B cell (primary cell): Measurements from ENCODE around the gene COL11A1. TPM values are rescaled to one million over a fixed set of nuclear protein-coding genes. Genes with fewer than 3 reads are reported as not detected.

Experiments used
- ATAC-seq: fragments of 200-7000 bp; cut with Tn5 transposase; one replicate; pipeline ENCODE4 v1.10.0; 2021; ENCODE audit warnings: low read depth, mild to moderate bottlenecking, moderate number of reproducible peaks, moderate library complexity
- CTCF ChIA-PET: fragments of 350-600 bp; sonication (Branson Sonifier 250); formaldehyde crosslinking; loops from one replicate; lab custom pipeline; 2021; ENCODE audit warnings: antibody characterized with exemption, inconsistent platforms; lab: Charles Lee
- POLR2A ChIA-PET: fragments of 350-600 bp; sonication (Branson Sonifier 250); formaldehyde crosslinking; loops from one replicate; lab custom pipeline; 2021; ENCODE audit warnings: antibody characterized with exemption; lab: Charles Lee
- DNase-seq: peaks from one replicate; pipeline ENCODE4 v3.0.0; 2013
- H2AFZ ChIP-seq: 2 replicates; pipeline ENCODE4 v1.6.1; 2012; ENCODE audit warnings: mild to moderate bottlenecking, low read depth, low read length; ENCODE audit not compliant: insufficient read depth, poor library complexity, severe bottlenecking
- H3K27ac ChIP-seq, 2 donors: 1 replicate in 1 of 2; 2 replicates in 1 of 2; pipeline ENCODE4 v1.5.1; 2012 to 2013; ENCODE audit warnings: low read length in 2 of 2, mild to moderate bottlenecking in 2 of 2, moderate library complexity in 1 of 2
- H3K27me3 ChIP-seq, 4 experiments: fragments of 200-600 bp in 1 of 4; sonication (generic) in 1 of 4; replicated peaks in 1 of 4; 1 replicate in 2 of 4; 2 replicates in 2 of 4; pipeline versions ENCODE4 v1.6.1 to v1.7.0; 2013 to 2016; ENCODE audit warnings: low read length in 3 of 4, mild to moderate bottlenecking in 2 of 4, mixed read lengths in 1 of 4, moderate library complexity in 1 of 4; ENCODE audit not compliant: insufficient read depth in 4 of 4, control insufficient read depth in 3 of 4; ENCODE audit errors: control extremely low read depth in 1 of 4
- H3K36me3 ChIP-seq, 2 experiments: replicated peaks in 1 of 2; 1 replicate in 1 of 2; 2 replicates in 1 of 2; pipeline versions ENCODE4 v1.6.1 to v1.7.1; 2013; ENCODE audit warnings: low read length in 1 of 2; ENCODE audit not compliant: insufficient read depth in 2 of 2, control insufficient read depth in 1 of 2; ENCODE audit errors: control extremely low read depth in 1 of 2, extremely low read depth in 1 of 2
- H3K4me1 ChIP-seq, 2 donors: fragments of 200-600 bp in 1 of 2; sonication (generic) in 1 of 2; 1 replicate in 1 of 2; 2 replicates in 1 of 2; pipeline versions ENCODE4 v1.5.1 to v1.6.1; 2013 to 2017; ENCODE audit warnings: low read length in 2 of 2; ENCODE audit not compliant: control insufficient read depth in 2 of 2, insufficient read depth in 2 of 2
- H3K4me2 ChIP-seq: replicated peaks from 2 replicates; pipeline ENCODE3; 2012; ENCODE audit warnings: mild to moderate bottlenecking, low read depth, low read length; ENCODE audit not compliant: poor library complexity, severe bottlenecking
- H3K4me3 ChIP-seq, 5 experiments: fragments of 200-600 bp in 1 of 5; sonication (generic) in 1 of 5; 1 replicate in 3 of 5; 2 replicates in 2 of 5; pipeline versions ENCODE4 v1.5.1 to v1.7.0; 2011 to 2016; ENCODE audit warnings: low read length in 4 of 5, mild to moderate bottlenecking in 4 of 5, low read depth in 2 of 5, control low read depth in 1 of 5, moderate library complexity in 1 of 5; ENCODE audit not compliant: insufficient read depth in 1 of 5; ENCODE audit errors: control extremely low read depth in 1 of 5, extremely low read depth in 1 of 5
- H3K79me2 ChIP-seq: fragments of 200-600 bp; sonication (generic); one replicate; pipeline ENCODE4 v1.6.0; 2016; ENCODE audit warnings: low read length; ENCODE audit not compliant: control insufficient read depth, insufficient read depth
- H3K9ac ChIP-seq: fragments of 200-600 bp; sonication (generic); 2 replicates; pipeline ENCODE4 v1.6.1; 2017; ENCODE audit warnings: mild to moderate bottlenecking, low read length, moderate library complexity
- H3K9me3 ChIP-seq, 3 donors: one replicate each; pipeline versions ENCODE4 v1.6.1 to v1.7.1; 2013; ENCODE audit warnings: low read length in 2 of 3; ENCODE audit not compliant: control insufficient read depth in 2 of 3, insufficient read depth in 1 of 3; ENCODE audit errors: control extremely low read depth in 1 of 3
- H4K20me1 ChIP-seq: 2 replicates; pipeline ENCODE4 v1.6.0; 2012; ENCODE audit warnings: mild to moderate bottlenecking, low read length; ENCODE audit not compliant: insufficient read depth, control insufficient read depth, poor library complexity, severe bottlenecking
- H3K27ac Mint-ChIP-seq: one replicate; pipeline ENCODE4 v1.8.0; 2021; ENCODE audit warnings: mixed read lengths
- H3K27me3 Mint-ChIP-seq: one replicate; pipeline ENCODE4 v1.8.0; 2021; ENCODE audit warnings: mixed read lengths
- H3K4me1 Mint-ChIP-seq: one replicate; pipeline ENCODE4 v1.8.0; 2021; ENCODE audit warnings: mixed read lengths
- H3K4me3 Mint-ChIP-seq: one replicate; pipeline ENCODE4 v1.8.0; 2021; ENCODE audit warnings: mixed read lengths
- H3K9me3 Mint-ChIP-seq: one replicate; pipeline ENCODE4 v1.8.0; 2022; ENCODE audit warnings: mixed read lengths; ENCODE audit not compliant: insufficient read depth
- CTCF ChIP-seq: fragments of 200-600 bp; IDR thresholded peaks from one replicate; pipeline ENCODE4 v1.8.0; 2022; ENCODE audit warnings: antibody characterized with exemption, mild to moderate bottlenecking
- EZH2 ChIP-seq: IDR thresholded peaks from 2 replicates; pipeline ENCODE4 v1.6.1; 2012; ENCODE audit warnings: borderline replicate concordance, low read depth, mild to moderate bottlenecking, moderate library complexity, low read length; ENCODE audit not compliant: insufficient read depth, poor library complexity, severe bottlenecking
- WGBS: methylation state at CpG from one replicate; pipeline ENCODE4 v1.1.5; 2013; ENCODE audit warnings: missing lambda C conversion rate; ENCODE audit not compliant: insufficient coverage; 5-methylcytosine and 5-hydroxymethylcytosine counted together
- intact Hi-C: fragments of 100-400 bp; cut with micrococcal nuclease; formaldehyde crosslinking; loops from one replicate; pipeline ENCODE4 v1.10.0; 2022
- polyA plus RNA-seq: library from polyadenylated mRNA; depleted of rRNA; stranded (reverse); fragments of >200 nt; gene quantifications from 2 replicates; pipeline ENCODE4 v1.2.3, GENCODE V29; 2012
- total RNA-seq, 2 donors: library from RNA; stranded (reverse); fragments of 120-200 nt in 1 of 2; gene quantifications; 1 replicate in 1 of 2; 2 replicates in 1 of 2; pipeline versions ENCODE4 v1.2.3 to v1.2.4, GENCODE V29; 2013 to 2022

The COL11A1 gene
- total and polyA plus RNA-seq, 2 donors (not counting 1 experiment from before 2014, with no cell fraction given), result not detected

DNA sequence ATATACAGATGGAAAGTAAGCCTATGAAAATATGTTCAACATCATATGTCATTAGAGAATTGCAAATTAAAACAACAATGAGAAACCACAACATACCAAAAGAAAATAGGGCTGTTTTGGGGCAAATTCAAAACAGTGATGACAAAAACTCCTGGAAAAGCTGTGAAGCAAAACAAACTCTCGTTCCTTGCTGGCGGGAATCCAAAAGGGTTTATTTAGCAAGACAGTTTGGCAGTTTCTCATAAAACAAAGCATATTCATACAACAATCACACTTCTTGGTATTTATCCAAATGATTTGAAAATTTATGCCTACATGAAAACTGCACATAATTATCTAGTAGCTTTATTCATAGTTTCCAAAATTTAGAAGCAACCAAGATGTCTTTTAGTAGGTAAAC lies 44.4 kb downstream of the COL11A1 start:
- Histone ChIP-seq H3K4me3 (no peak overlapping the region), H3K79me2 (no peaks in the 10 kb centered on the region), H3K36me3 (no peaks in the 10 kb centered on the region), H3K9me3 (no peaks in the 10 kb centered on the region), H3K4me2 (no peak overlapping the region), H3K9ac (no peak overlapping the region), H3K27ac (no peak overlapping the region), H4K20me1 (no peaks in the 10 kb centered on the region), H3K4me1 (no peaks in the 10 kb centered on the region), H2AFZ (no peak overlapping the region), H3K27me3 (no peaks in the 10 kb centered on the region)
- WGBS, result no CpG with 5 or more reads among the region's 2 CpGs
- H3K4me3 Mint-ChIP-seq, result no peak overlapping the region
- CTCF ChIA-PET, result no interaction called here
- no peaks in the 10 kb centered on the region for H3K4me1 Mint-ChIP-seq
- DNase-seq (no peak), ATAC-seq (no peak)
- intact Hi-C loops, result no loop called here
- H3K27me3 Mint-ChIP-seq, result no peaks in the 10 kb centered on the region
- TF ChIP-seq CTCF, result no peak
- no peak for TF ChIP-seq EZH2
- H3K9me3 Mint-ChIP-seq, result no peaks in the 10 kb centered on the region
- H3K27ac Mint-ChIP-seq, result no peak overlapping the region
- POLR2A ChIA-PET, result no interaction called here

- Mint-ChIP-seq H3K27ac (no peak overlapping the region), H3K4me1 (no peaks in the 10 kb centered on the region), H3K27me3 (no peaks in the 10 kb centered on the region), H3K4me3 (no peak overlapping the region), H3K9me3 (no peaks in the 10 kb centered on the region)
- intact Hi-C loops, result no loop called here
- Histone ChIP-seq H3K27me3 (no peaks in the 10 kb centered on the region), H3K36me3 (no peaks in the 10 kb centered on the region), H3K4me3 (no peak overlapping the region), H3K4me1 (no peaks in the 10 kb centered on the region), H2AFZ (no peak overlapping the region), H4K20me1 (no peaks in the 10 kb centered on the region), H3K27ac (no peak overlapping the region), H3K4me2 (no peak overlapping the region), H3K79me2 (no peaks in the 10 kb centered on the region), H3K9ac (no peak overlapping the region), H3K9me3 (no peaks in the 10 kb centered on the region)
- no peak for ATAC-seq
- TF ChIP-seq EZH2 (no peak), CTCF (no peak)
- POLR2A ChIA-PET, result no interaction called here
- CTCF ChIA-PET, result no interaction called here
- no peak for DNase-seq
Observed at GRCh38 chr1:103058391-103058790, 49.9 kb downstream of the COL11A1 start.
